WTC11 (cell line): ENCODE data around the gene ISG20. TPM values are rescaled to one million over a fixed set of nuclear protein-coding genes. Genes with fewer than 3 reads are reported as not detected.

Experiments used
- ATAC-seq: fragments of 200-7000 bp; cut with Tn5 transposase; 2 replicates; pipeline ENCODE4 v1.10.0; 2021; ENCODE audit warnings: mild to moderate bottlenecking, moderate library complexity
- CTCF ChIA-PET: fragments of 300-600 bp; sonication (Branson Sonifier 250); formaldehyde crosslinking; loops from one replicate; lab custom pipeline; 2021; ENCODE audit warnings: antibody characterized with exemption; lab: Charles Lee
- POLR2A ChIA-PET: fragments of 350-600 bp; sonication (Branson Sonifier 250); formaldehyde crosslinking; loops from one replicate; lab custom pipeline; 2021; ENCODE audit warnings: antibody characterized with exemption; lab: Charles Lee
- DNase-seq: peaks from one replicate; pipeline ENCODE4 v3.0.0; 2021; ENCODE audit warnings: low spot score
- H3K27ac Mint-ChIP-seq: 2 replicates; pipeline ENCODE4 v1.8.0; 2021; ENCODE audit warnings: mixed read lengths
- H3K27me3 Mint-ChIP-seq: 2 replicates; pipeline ENCODE4 v1.8.0; 2021; ENCODE audit warnings: low read depth, mild to moderate bottlenecking, moderate library complexity, mixed read lengths
- H3K36me3 Mint-ChIP-seq: 2 replicates; pipeline ENCODE4 v1.8.0; 2021; ENCODE audit warnings: mixed read lengths
- H3K4me1 Mint-ChIP-seq: 2 replicates; pipeline ENCODE4 v1.8.0; 2022; ENCODE audit warnings: mixed read lengths
- H3K4me3 Mint-ChIP-seq: 2 replicates; pipeline ENCODE4 v1.8.0; 2021; ENCODE audit warnings: mild to moderate bottlenecking, moderate library complexity, mixed read lengths
- H3K9me3 Mint-ChIP-seq: 2 replicates; pipeline ENCODE4 v1.8.0; 2021; ENCODE audit warnings: mixed read lengths
- AR ChIP-seq: fragments of 250-450 bp; sonication (Bioruptor Pico); IDR thresholded peaks from 2 replicates; pipeline ENCODE4 v1.9.0; 2021; ENCODE audit warnings: mild to moderate bottlenecking
- ATF2 ChIP-seq: sonication (generic); formaldehyde crosslinking; IDR thresholded peaks from 2 replicates; pipeline ENCODE4 v1.8.1; 2022; ENCODE audit warnings: low read depth, missing genetic modification reagents, borderline replicate concordance
- ATF3 ChIP-seq: sonication (generic); formaldehyde crosslinking; conservative IDR thresholded peaks from 2 replicates; pipeline ENCODE4 v1.8.1; 2022; ENCODE audit warnings: mild to moderate bottlenecking, missing genetic modification reagents
- CREB1 ChIP-seq: sonication (generic); formaldehyde crosslinking; IDR thresholded peaks from 2 replicates; pipeline ENCODE4 v1.8.0; 2023; ENCODE audit warnings: mild to moderate bottlenecking, missing genetic modification reagents
- CTCF ChIP-seq: fragments of 200-600 bp; IDR thresholded peaks from 2 replicates; pipeline ENCODE4 v1.8.0; 2022; ENCODE audit warnings: antibody characterized with exemption
- ELF4 ChIP-seq: sonication (generic); formaldehyde crosslinking; IDR thresholded peaks from 2 replicates; pipeline ENCODE4 v1.8.1; 2022; ENCODE audit warnings: low read depth, mild to moderate bottlenecking, moderate library complexity, missing genetic modification reagents
- FOXP4 ChIP-seq: sonication (generic); formaldehyde crosslinking; IDR thresholded peaks from 2 replicates; pipeline ENCODE4 v1.8.0; 2022; ENCODE audit warnings: mild to moderate bottlenecking, missing genetic modification reagents
- GRHL2 ChIP-seq: fragments of 250-450 bp; sonication (Bioruptor Pico); IDR thresholded peaks from 2 replicates; pipeline ENCODE4 v1.8.0; 2022; ENCODE audit warnings: mild to moderate bottlenecking, moderate library complexity; ENCODE audit not compliant: insufficient replicate concordance, severe bottlenecking
- HMGA2 ChIP-seq: fragments of 250-450 bp; sonication (Bioruptor Pico); IDR thresholded peaks from 2 replicates; pipeline ENCODE4 v1.4.0; 2021; ENCODE audit warnings: mild to moderate bottlenecking, moderate library complexity
- MXD4 ChIP-seq: fragments of 250-450 bp; sonication (Bioruptor Pico); IDR thresholded peaks from 2 replicates; pipeline ENCODE4 v1.8.0; 2021; ENCODE audit warnings: mild to moderate bottlenecking, moderate library complexity, borderline replicate concordance
- NFATC4 ChIP-seq: fragments of 250-450 bp; sonication (Bioruptor Pico); IDR thresholded peaks from 2 replicates; pipeline ENCODE4 v1.9.0; 2021; ENCODE audit warnings: mild to moderate bottlenecking
- SP1 ChIP-seq: sonication (generic); formaldehyde crosslinking; conservative IDR thresholded peaks from 2 replicates; pipeline ENCODE4 v1.8.1; 2022; ENCODE audit warnings: missing genetic modification reagents
- TCF7 ChIP-seq: sonication (generic); formaldehyde crosslinking; IDR thresholded peaks from 2 replicates; pipeline ENCODE4 v1.8.0; 2022; ENCODE audit warnings: mild to moderate bottlenecking, low read depth, missing genetic modification reagents, moderate library complexity
- TEAD1 ChIP-seq: sonication (generic); formaldehyde crosslinking; IDR thresholded peaks from 2 replicates; pipeline ENCODE4 v1.8.0; 2022; ENCODE audit warnings: mild to moderate bottlenecking, missing genetic modification reagents
- ZBTB43 ChIP-seq: sonication (generic); formaldehyde crosslinking; IDR thresholded peaks from 2 replicates; pipeline ENCODE4 v1.8.1; 2023; ENCODE audit warnings: mild to moderate bottlenecking, missing genetic modification reagents
- ZNF121 ChIP-seq: sonication (generic); formaldehyde crosslinking; IDR thresholded peaks from 2 replicates; pipeline ENCODE4 v1.8.0; 2023; ENCODE audit warnings: missing genetic modification reagents
- ZNF263 ChIP-seq: sonication (generic); formaldehyde crosslinking; IDR thresholded peaks from 2 replicates; pipeline ENCODE4 v1.8.1; 2022; ENCODE audit warnings: low read depth, mild to moderate bottlenecking, moderate library complexity, missing genetic modification reagents
- ZNF671 ChIP-seq: fragments of 250-450 bp; sonication (Bioruptor Pico); IDR thresholded peaks from 2 replicates; pipeline ENCODE4 v1.8.0; 2021; ENCODE audit warnings: mild to moderate bottlenecking
- total RNA-seq: library from RNA; stranded (reverse); gene quantifications from 3 replicates; pipeline ENCODE4 v1.2.3, GENCODE V29; 2021

Gene ISG20
- total RNA-seq, 1 experiment from 2014 or later, result 5.6 TPM

- POLR2A ChIA-PET, result interaction anchor here (0.6 kb wide), 1 partner anchor 12 kb away, joined by 5 read pairs; no protein-coding TSS in a partner anchor
- CTCF ChIA-PET, result interaction anchor here (1.2 to 1.3 kb wide), 2 partner anchors 10 to 27 kb away, joined by 3 read pairs; no protein-coding TSS in a partner anchor
- Mint-ChIP-seq H3K9me3 (no peaks in the 10 kb centered on the region), H3K27ac (peak overlapping the region; percentile 77), H3K4me3 (peak overlapping the region; percentile 79), H3K4me1 (peaks cover 72% of the 10 kb centered on the region), H3K36me3 (peaks cover 57% of the 10 kb centered on the region), H3K27me3 (no peaks in the 10 kb centered on the region)
- ATAC-seq, result no peak
- TF ChIP-seq ZBTB43, result no peak
- no peak for DNase-seq
These were observed 15.2 kb upstream of the ISG20 start for GRCh38 chr15:88623632-88624031.

GRCh38 chr15:88624156-88624970 is 14.5 kb upstream of the ISG20 start:
- H3K4me1 Mint-ChIP-seq, result peaks cover 69% of the 10 kb centered on the region
- H3K27me3 Mint-ChIP-seq, result no peaks in the 10 kb centered on the region
- peak overlapping the region; percentile 85 for H3K27ac Mint-ChIP-seq
- ATAC-seq (peak; percentile 25), DNase-seq (no peak)
- ChIA-PET POLR2A (no interaction called here), CTCF (interaction anchor here (0.8 to 1.3 kb wide), 8 partner anchors 9 to 228 kb away, joined by 3 to 10 read pairs (median 3); partner anchors contain the start of genes MRPL46 and MRPS11)
- H3K4me3 Mint-ChIP-seq, result peak overlapping the region; percentile 79
- H3K36me3 Mint-ChIP-seq, result peaks cover 64% of the 10 kb centered on the region
- no peak for TF ChIP-seq ZNF121 (CRISPR knock-in tag)
- no peak for TF ChIP-seq ZNF671 (CRISPR knock-in tag)
- no peak for TF ChIP-seq TEAD1
- TF ChIP-seq SP1 (CRISPR knock-in tag), result no peak
- TF ChIP-seq GRHL2 (CRISPR knock-in tag), result no peak
- TF ChIP-seq MXD4 (CRISPR knock-in tag), result no peak
- no peak for TF ChIP-seq CREB1 (CRISPR knock-in tag)
- no peak for TF ChIP-seq HMGA2 (CRISPR knock-in tag)
- no peak for TF ChIP-seq FOXP4 (CRISPR knock-in tag)
- TF ChIP-seq ZNF263 (CRISPR knock-in tag), result no peak
- no peaks in the 10 kb centered on the region for H3K9me3 Mint-ChIP-seq

GRCh38 chr15:88624971-88625490 is 13.8 kb upstream of the ISG20 start:
- DNase-seq (no peak), ATAC-seq (no peak)
- POLR2A ChIA-PET, result no interaction called here
- TF ChIP-seq ATF2 (CRISPR knock-in tag) (no peak), ELF4 (CRISPR knock-in tag) (no peak), ZNF671 (CRISPR knock-in tag) (no peak), ATF3 (CRISPR knock-in tag) (no peak), TCF7 (CRISPR knock-in tag) (no peak), NFATC4 (no peak), AR (CRISPR knock-in tag) (no peak), HMGA2 (CRISPR knock-in tag) (no peak), CTCF (no peak)
- Mint-ChIP-seq H3K4me3 (peak overlapping the region; percentile 79; the same call in 1 of the 2 replicates), H3K27ac (peak overlapping the region; percentile 85; the same call in 1 of the 2 replicates), H3K9me3 (no peaks in the 10 kb centered on the region), H3K4me1 (peaks cover 70% of the 10 kb centered on the region), H3K27me3 (no peaks in the 10 kb centered on the region), H3K36me3 (peaks cover 71% of the 10 kb centered on the region)
- CTCF ChIA-PET, result interaction anchor here (0.8 to 1.3 kb wide), 8 partner anchors 9 to 229 kb away, joined by 3 to 10 read pairs (median 3); partner anchors contain the start of genes MRPL46 and MRPS11
